GM19328 (cell line): ENCODE results near the gene KIFC1.
"Not testable (repeated sequence)": the region's sequence is repeated elsewhere in the genome, so short reads cannot be mapped to it uniquely, and the experiment has no call there.

Experiments used
- ATAC-seq: cut with Tn5 transposase; IDR thresholded peaks from one replicate; pipeline ENCODE4 v1.9.1; 2021; ENCODE audit warnings: mild to moderate bottlenecking, moderate library complexity; ENCODE audit not compliant: unreplicated experiment

KIFC1 gene

GRCh38 chr6:33391278-33391921, at the start of gene KIFC1:
Gene KIFC1, plus strand, starts transcription at chr6:33391823. Its CDS starts 163 bp downstream, at chr6:33391986.
- peak; percentile 87 for ATAC-seq

- not testable (repeated sequence) for ATAC-seq
Observed at GRCh38 chr6:33343606-33343952, 48.0 kb upstream of the KIFC1 start.

DNA sequence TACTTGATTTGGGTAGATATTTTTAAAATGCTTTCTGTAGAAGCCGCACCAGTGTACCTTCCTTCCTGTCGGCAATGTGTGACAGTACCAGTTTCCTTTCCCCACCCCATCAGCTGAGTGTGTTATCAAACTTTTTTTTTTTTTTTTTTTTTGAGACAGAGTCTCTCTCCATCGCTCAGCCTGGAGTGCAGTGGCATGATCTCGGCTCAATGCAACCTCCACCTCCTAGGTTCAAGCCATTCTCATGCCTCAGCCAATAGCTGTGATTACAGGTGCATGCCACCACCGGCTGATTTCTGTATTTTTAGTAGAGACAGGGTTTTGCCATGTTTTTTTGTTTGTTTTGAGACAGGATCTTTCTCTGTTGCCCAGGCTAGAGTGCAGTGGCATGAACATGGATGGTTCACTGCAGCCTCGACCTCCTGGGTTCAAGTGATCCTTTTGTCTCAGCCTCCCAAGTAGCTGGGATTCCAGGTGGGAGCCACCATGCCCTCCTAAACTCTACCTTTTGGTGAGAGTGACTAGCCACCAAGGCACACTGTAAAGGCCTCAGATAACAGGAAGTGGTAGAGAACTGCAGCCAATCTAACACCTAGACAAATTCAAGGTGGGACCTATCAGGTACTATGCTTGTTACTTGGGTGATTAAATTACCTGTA, 47.5 kb upstream of the KIFC1 start:
- ATAC-seq = no peak

GRCh38 chr6:33344701-33345697, 46.6 kb upstream of the KIFC1 start:
- no peak for ATAC-seq

DNA sequence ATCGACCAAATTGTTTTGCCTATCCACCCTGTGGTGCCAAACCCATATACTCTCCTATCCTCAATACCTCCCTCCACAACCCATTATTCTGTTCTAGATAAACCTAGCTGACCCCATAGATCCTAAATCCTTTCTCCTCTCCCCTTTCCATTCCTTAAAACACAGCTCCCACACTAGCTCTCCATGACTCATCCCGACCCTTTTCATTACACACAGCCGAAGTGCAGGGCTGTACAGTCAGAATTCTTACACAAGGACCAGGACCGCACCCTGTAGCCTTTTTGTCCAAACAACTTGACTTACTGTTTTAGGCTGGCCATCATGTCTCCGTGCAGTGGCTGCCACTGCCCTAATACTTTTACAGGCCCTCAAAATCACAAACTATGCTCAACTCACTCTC, 44.7 kb upstream of the KIFC1 start:
- not testable (repeated sequence) for ATAC-seq

DNA sequence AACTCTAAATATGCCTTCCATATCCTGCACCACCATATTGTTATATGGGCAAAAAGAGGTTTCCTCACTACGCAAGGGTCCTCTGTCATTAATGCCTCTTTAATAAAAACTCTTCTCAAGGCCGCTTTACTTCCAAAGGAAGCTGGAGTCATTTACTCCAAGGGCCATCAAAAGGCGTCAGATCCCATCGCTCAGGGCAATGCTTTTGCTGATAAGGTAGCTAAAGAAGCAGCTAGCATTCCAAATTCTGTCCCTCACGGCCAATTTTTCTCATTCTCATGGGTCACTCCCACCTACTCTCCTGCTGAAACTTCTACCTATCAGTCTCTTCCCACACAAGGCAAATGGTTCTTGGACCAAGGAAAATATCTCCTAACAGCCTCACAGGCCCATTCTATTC, 43.8 kb upstream of the KIFC1 start:
- no peak for ATAC-seq

- ATAC-seq = not testable (repeated sequence)
Observed at GRCh38 chr6:33355860-33356259, 35.8 kb upstream of the KIFC1 start.

DNA sequence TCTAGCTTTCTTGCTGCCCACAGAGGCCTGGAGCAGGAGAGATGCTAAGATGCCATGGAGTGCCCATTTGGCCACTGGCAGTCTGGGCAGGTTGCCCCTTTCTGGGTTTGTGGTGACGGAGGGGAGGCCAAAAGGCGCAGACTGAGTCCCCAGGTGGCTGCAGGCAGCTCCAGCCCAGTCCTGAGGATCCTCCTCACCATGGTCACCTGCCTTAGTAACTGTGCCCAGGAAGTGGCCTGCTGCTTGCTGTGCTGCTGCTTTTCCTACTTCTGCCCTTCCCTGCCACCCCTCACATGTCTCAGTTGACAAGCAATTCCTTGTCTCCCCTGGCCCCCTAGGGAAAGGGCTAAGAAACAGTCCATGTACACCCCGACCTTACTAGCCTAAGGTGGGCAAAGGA, 35.3 kb upstream of the KIFC1 start:
- ATAC-seq = no peak

DNA sequence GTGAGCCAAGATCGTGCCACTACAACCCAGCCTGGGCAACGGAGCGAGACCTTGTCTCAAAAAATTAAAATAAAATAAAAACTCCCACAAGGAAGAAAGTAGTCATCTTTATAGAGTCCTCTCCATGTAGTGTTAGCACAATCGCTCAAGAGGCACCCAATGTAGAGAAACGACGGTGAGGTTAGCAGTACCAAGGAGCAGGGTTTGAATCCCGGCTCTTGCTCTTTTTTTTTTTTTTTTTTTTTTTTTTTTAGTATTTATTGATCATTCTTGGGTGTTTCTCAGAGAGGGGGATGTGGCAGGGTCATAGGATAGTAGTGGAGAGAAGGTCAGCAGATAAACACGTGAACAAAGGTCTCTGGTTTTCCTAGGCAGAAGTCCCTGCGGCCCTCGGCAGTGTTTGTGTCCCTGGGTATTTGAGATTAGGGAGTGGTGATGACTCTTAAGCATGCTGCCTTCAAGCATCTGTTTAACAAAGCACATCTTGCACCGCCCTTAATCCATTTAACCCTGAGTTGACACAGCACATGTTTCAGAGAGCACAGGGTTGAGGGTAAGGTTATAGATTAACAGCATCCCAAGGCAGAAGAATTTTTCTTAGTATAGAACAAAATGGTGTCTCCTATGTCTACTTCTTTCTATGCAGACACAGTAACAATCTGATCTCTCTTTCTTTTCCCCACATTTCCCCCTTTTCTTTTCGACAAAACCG, 34.3 kb upstream of the KIFC1 start:
- ATAC-seq = not testable (repeated sequence)

- ATAC-seq = no peak
Observed at GRCh38 chr6:33359331-33359730, 32.3 kb upstream of the KIFC1 start.

DNA sequence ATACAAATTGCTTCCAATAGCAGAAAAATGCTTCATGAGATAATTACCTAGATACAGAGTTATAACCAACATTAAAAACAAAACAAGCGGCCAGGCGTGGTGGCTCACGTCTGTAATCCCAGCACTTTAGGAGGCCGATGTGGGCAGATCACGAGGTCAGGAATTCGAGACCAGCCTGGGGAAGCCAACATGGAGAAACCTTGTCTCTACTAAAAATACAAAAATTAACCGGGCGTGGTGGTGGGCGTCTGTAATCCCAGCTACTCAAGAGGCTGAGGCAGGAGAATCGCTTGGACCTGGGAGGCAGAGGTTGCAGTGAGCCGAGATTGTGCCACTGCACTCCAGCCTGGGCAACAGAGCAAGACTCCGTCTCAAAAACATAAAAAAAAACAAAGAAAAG, 28.1 kb upstream of the KIFC1 start:
- not testable (repeated sequence) for ATAC-seq

- ATAC-seq = not testable (repeated sequence)
Observed at GRCh38 chr6:33364475-33365205, 27.0 kb upstream of the KIFC1 start.

DNA sequence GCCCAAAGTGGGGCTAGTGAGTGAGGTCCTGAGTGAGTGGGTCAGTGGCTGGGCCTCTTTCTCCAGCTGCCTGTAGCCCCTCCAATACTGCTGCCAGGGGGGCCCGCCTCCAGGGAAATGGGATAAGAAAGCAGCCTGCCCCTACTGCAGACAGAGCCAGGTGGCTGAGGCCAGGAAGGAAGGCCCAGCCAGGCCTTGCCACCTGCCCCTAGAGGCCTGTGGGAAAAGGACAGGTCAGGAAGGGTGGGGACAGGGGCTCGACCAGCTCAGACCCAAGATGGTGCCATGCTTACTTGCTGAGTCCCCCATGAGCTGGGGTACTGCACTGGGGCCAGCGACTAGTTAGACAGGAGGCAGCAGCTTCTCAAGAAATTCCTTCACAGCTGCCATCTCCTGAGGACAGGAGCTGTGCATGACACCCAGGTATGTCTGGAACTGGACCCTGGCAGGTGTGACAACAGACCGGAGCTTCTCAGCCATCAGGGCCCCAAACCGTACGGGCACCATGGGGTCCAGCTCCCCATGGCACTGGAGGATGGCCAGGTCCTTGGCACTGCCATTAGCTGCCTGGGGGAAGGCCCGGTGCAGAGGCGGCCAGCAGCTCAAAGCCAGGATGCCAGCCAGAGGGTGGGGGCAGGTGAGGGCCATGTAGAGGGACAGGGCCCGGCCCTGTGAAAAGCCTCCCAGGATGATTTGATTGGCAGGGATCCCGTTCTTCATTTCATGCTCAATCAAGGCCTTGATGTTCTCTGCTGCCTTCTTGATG, 26.2 kb upstream of the KIFC1 start:
- ATAC-seq = not testable (repeated sequence)

DNA sequence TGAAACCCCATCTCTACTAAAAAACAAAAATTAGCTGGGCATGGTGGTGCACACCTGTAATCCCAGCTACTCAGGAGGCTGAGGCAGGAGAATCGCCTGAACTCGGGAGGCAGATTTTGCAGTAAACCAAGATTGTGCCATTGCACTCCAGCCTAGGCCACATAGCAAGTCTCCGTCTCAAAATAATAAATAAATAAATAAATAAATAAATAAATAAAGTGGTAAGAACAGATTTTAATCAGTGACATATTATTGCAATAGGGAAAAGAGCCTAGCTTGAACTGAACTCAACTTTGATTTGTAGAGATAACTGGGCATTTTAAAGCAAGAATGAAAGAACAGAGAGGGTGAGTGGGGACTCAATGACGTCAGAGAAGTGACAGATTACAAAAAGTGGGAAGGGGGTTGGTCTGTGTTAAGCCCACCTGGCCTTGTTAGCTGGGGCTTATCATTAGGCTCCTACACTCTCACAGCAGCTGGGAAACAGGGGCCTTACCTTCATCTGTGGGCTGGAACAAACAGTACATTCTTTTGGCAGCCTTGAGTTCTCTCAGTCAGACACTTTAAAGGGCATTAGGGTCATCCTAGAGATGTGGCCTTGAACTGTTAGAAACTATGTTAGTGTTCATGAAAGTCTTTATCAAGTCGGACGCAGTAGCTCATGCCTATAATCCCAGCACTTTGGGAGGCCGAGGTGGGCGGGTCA, 24.5 kb upstream of the KIFC1 start:
- ATAC-seq = no peak

GRCh38 chr6:33367715-33368025, 24.0 kb upstream of the KIFC1 start:
- not testable (repeated sequence) for ATAC-seq

- not testable (repeated sequence) for ATAC-seq
Observed at GRCh38 chr6:33371901-33372300, 19.7 kb upstream of the KIFC1 start.

DNA sequence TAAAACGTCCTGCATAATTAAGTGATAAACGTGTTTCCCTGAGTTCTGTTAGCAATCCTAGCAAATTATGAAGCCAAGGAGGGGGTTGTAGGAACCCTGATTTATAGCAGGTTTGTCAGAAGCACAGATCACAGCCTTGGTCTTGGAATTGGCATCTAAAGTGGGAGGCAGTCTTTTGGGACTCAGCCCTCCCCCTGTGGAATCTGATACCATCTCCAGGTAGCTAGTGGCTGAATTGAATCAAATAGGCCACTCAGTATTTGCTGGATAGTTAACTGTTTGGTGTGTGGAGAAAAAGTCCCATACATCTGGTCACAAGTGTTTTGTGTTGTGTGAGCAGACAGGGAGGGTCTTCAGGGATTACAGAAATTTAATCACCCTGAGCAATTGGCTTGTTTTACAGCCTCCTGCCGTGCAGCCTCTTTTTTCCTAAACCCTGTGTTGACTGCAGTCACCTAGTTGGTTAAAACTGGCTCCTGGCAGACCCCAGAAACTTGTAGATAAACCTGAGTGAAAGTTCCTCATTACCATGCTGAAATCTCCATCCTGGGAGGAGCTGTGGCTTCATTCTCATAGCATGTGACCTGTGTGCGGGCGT, 19.0 kb upstream of the KIFC1 start:
- ATAC-seq = no peak
